ENCODE results near the gene ENDOU.

The ENDOU gene

GRCh38 chr12:47704719-47705118 is 20.6 kb downstream of the ENDOU start:
- no peak for DNase-seq (ENCODE audit: low spot score)
- TF ChIP-seq CTCF (IDR thresholded peaks at IDR 0.05; ENCODE audit: extremely low read depth, missing control alignments), result no peak

GRCh38 chr12:47700263-47700662 is 25.0 kb downstream of the ENDOU start:
- TF ChIP-seq CTCF (IDR thresholded peaks at IDR 0.05; ENCODE audit: extremely low read depth, missing control alignments), result no peak
- no peak for DNase-seq (ENCODE audit: low spot score)

GRCh38 chr12:47698631-47699030 is 26.7 kb downstream of the ENDOU start:
- DNase-seq (ENCODE audit: low spot score), result no peak
- TF ChIP-seq CTCF (IDR thresholded peaks at IDR 0.05; ENCODE audit: extremely low read depth, missing control alignments), result no peak

GRCh38 chr12:47698055-47698454 is 27.2 kb downstream of the ENDOU start:
- DNase-seq (ENCODE audit: low spot score), result no peak
- no peak for TF ChIP-seq CTCF (IDR thresholded peaks at IDR 0.05; ENCODE audit: extremely low read depth, missing control alignments)

GRCh38 chr12:47689215-47689614 is 36.1 kb downstream of the ENDOU start:
- TF ChIP-seq CTCF (IDR thresholded peaks at IDR 0.05; ENCODE audit: extremely low read depth, missing control alignments), result no peak
- no peak for DNase-seq (ENCODE audit: low spot score)

- no peak for DNase-seq (ENCODE audit: low spot score)
- no peak for TF ChIP-seq CTCF (IDR thresholded peaks at IDR 0.05; ENCODE audit: extremely low read depth, missing control alignments)
These were observed 37.7 kb downstream of the ENDOU start for GRCh38 chr12:47687636-47688035.

- peak; percentile 37 for TF ChIP-seq CTCF (IDR thresholded peaks at IDR 0.05; ENCODE audit: extremely low read depth, missing control alignments)
- peak; percentile 30 for DNase-seq (ENCODE audit: low spot score)
These were observed 38.5 kb downstream of the ENDOU start for GRCh38 chr12:47686645-47687240.

Data from GM20000 (cell line).